ENCODE measurements around the gene RELN. TPM values are rescaled to one million over a fixed set of nuclear protein-coding genes. Genes with fewer than 3 reads are reported as not detected.
A peak's percentile ranks its signal among the peaks of the same experiment; 100 is the strongest.

RELN gene
- total RNA-seq, 2 experiments from 2014 or later: not detected

DNA sequence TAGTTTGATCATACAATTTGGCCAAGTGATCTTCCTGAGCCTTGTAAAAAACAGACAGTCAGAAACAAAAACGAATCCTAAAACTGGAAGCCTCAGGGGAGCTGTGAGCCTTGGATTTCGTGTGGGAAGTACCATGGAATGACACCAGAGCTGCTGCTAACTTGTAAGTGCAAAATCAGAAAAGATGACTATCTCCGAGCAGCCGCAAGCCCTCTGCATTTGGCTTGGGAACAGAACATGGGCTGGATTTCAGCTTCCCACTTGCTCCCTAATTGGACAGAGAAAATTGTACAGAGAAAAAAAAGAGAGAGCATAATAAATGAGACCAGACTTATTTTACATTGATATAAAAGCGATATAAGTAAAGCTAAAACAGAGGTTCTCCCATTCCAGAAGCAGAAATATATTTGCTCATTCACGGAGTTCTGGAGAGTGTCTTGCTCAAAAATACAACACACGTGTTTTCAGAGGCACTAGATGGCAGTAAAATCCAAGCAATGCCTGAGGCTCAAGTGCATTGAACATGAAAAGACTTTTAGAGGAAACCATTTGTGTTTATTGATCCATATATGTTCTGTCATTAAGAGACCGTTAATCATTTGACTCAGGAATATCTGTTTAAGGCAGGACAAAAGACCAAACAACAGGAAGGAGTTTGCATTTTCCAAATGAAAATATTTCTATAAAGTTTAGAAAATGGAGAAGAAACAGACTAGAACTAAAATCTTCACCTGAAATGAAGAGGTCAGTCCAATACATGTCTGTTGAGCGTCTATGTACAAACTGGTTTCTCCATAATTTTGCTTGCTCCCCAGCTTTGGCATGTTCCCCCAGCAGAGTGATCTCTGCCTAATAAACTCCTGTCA, 465.2 kb downstream of the RELN start:
- Mint-ChIP-seq H3K36me3 (ENCODE audit: low read depth) (no peaks in the 10 kb centered on the region), H3K27ac (no peak overlapping the region), H3K4me1 (ENCODE audit: low read depth) (no peaks in the 10 kb centered on the region), H3K4me3 (no peak overlapping the region), H3K9me3 (no peaks in the 10 kb centered on the region), H3K27me3 (peaks cover 32% of the 10 kb centered on the region)
- POLR2A ChIA-PET: no interaction called here
- H3K36me3 ChIP-seq (ENCODE audit: insufficient read depth, low read length): no peaks in the 10 kb centered on the region
- CTCF ChIA-PET: no interaction called here
- peak in 1 of 14 experiments; percentile 0 for DNase-seq
- TF ChIP-seq, protein P1, sequence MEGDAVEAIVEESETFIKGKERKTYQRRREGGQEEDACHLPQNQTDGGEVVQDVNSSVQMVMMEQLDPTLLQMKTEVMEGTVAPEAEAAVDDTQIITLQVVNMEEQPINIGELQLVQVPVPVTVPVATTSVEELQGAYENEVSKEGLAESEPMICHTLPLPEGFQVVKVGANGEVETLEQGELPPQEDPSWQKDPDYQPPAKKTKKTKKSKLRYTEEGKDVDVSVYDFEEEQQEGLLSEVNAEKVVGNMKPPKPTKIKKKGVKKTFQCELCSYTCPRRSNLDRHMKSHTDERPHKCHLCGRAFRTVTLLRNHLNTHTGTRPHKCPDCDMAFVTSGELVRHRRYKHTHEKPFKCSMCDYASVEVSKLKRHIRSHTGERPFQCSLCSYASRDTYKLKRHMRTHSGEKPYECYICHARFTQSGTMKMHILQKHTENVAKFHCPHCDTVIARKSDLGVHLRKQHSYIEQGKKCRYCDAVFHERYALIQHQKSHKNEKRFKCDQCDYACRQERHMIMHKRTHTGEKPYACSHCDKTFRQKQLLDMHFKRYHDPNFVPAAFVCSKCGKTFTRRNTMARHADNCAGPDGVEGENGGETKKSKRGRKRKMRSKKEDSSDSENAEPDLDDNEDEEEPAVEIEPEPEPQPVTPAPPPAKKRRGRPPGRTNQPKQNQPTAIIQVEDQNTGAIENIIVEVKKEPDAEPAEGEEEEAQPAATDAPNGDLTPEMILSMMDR (IDR thresholded peaks at IDR 0.05): no peak
- ATAC-seq (ENCODE audit: poor library complexity): no peak
- intact Hi-C loops (cut with DNase I, micrococcal nuclease): no loop called here
- no peak overlapping the region for H3K27ac ChIP-seq (ENCODE audit: low read depth in 1 of 2, low read length in 2 of 2)
- no peak overlapping the region for H3K4me3 ChIP-seq (ENCODE audit: low read length)
- no peaks in the 10 kb centered on the region for H3K9me3 ChIP-seq (ENCODE audit: control insufficient read depth in 1 of 2, insufficient read depth in 1 of 2, low read length in 2 of 2)
- H3K27me3 ChIP-seq (ENCODE audit: control insufficient read depth in 1 of 2, insufficient read depth in 2 of 2, low read length in 2 of 2): peaks cover 0 to 2% of the 10 kb centered on the region in 2 experiments
- H3K4me1 ChIP-seq (ENCODE audit: insufficient read depth, low read length): no peaks in the 10 kb centered on the region

DNA sequence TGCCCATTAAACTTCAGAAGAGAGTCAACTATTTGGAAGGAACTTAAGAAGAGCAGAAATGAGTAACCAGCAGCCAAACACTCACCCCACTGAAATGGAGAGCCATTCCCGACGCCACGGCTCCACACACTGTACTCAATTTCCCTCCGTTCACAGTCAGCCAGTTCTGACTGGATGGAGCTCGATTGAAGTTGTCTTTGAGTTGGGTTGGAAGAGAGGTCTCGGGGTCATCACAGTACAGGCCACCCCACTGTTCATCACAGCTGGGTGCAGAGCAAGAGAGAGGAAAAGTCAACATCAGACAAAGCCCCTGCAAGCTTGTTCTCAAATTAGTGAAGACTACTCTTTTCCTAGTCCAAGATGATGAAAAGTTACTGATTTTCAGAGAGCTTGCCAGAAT, 467.5 kb downstream of the RELN start:
- Mint-ChIP-seq H3K9me3 (no peaks in the 10 kb centered on the region), H3K4me3 (no peak overlapping the region), H3K27me3 (peaks cover 22% of the 10 kb centered on the region), H3K36me3 (ENCODE audit: low read depth) (no peaks in the 10 kb centered on the region), H3K4me1 (ENCODE audit: low read depth) (no peaks in the 10 kb centered on the region), H3K27ac (no peak overlapping the region)
- TF ChIP-seq, protein P1 (IDR thresholded peaks at IDR 0.05): no peak
- Histone ChIP-seq H3K36me3 (ENCODE audit: insufficient read depth, low read length) (no peaks in the 10 kb centered on the region), H3K9me3 (ENCODE audit: control insufficient read depth in 1 of 2, insufficient read depth in 1 of 2, low read length in 2 of 2) (no peaks in the 10 kb centered on the region), H3K4me1 (ENCODE audit: insufficient read depth, low read length) (no peaks in the 10 kb centered on the region), H3K27ac (ENCODE audit: low read depth in 1 of 2, low read length in 2 of 2) (no peak overlapping the region), H3K4me3 (ENCODE audit: low read length) (no peak overlapping the region), H3K27me3 (ENCODE audit: control insufficient read depth in 1 of 2, insufficient read depth in 2 of 2, low read length in 2 of 2) (peaks cover 0 to 2% of the 10 kb centered on the region in 2 experiments)
- DNase-seq (no peak), ATAC-seq (ENCODE audit: poor library complexity) (no peak)
- ChIA-PET CTCF (no interaction called here), POLR2A (no interaction called here)
- intact Hi-C loops (cut with DNase I, micrococcal nuclease): no loop called here

DNA sequence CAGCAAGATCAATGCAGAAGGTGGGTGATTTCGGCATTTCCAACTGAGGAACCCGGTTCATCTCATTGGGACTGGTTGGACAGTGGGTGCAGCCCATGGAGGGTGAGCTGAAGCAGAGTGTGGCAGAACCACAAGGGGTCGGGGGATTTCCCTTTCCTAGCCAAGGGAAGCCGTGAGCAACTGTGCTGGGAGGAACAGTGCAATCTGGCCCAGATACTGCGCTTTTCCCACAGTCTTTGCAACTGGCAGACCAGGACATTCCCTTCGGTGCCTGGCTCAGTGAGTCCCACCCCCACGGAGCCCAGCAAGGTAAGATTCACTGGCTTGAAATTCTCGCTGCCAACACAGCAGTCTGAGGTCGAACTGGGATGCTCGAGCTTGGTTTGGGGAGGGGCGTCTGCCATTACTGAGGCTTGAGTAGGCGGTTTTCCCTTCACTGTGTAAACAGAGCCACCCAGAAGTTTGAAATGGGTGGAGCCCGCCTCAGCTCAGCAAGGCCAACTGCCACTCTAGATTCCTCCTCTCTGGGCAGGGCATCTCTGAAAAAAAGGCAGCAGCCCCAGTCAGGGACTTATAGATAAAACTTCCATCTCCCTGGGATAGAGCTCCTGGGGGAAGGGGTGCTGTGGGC, 484.8 kb downstream of the RELN start:
- Mint-ChIP-seq H3K4me3 (no peak overlapping the region), H3K27ac (no peak overlapping the region), H3K27me3 (peaks cover 37% of the 10 kb centered on the region), H3K4me1 (ENCODE audit: low read depth) (no peaks in the 10 kb centered on the region), H3K36me3 (ENCODE audit: low read depth) (no peaks in the 10 kb centered on the region), H3K9me3 (no peaks in the 10 kb centered on the region)
- Histone ChIP-seq H3K4me3 (ENCODE audit: low read length) (no peak overlapping the region), H3K9me3 (ENCODE audit: control insufficient read depth in 1 of 2, insufficient read depth in 1 of 2, low read length in 2 of 2) (no peaks in the 10 kb centered on the region), H3K27ac (ENCODE audit: low read depth in 1 of 2, low read length in 2 of 2) (no peak overlapping the region), H3K36me3 (ENCODE audit: insufficient read depth, low read length) (no peaks in the 10 kb centered on the region), H3K4me1 (ENCODE audit: insufficient read depth, low read length) (no peaks in the 10 kb centered on the region), H3K27me3 (ENCODE audit: control insufficient read depth in 1 of 2, insufficient read depth in 2 of 2, low read length in 2 of 2) (peaks cover 0 to 2% of the 10 kb centered on the region in 2 experiments)
- CTCF ChIA-PET: no interaction called here
- POLR2A ChIA-PET: no interaction called here
- intact Hi-C loops (cut with DNase I, micrococcal nuclease): no loop called here
- DNase-seq: no peak
- no peak for ATAC-seq (ENCODE audit: poor library complexity)
- TF ChIP-seq, protein P1 (IDR thresholded peaks at IDR 0.05): no peak

All from CD4-positive, alpha-beta T cell (primary cell).